ENCODE results near the gene SSPN.

DNA sequence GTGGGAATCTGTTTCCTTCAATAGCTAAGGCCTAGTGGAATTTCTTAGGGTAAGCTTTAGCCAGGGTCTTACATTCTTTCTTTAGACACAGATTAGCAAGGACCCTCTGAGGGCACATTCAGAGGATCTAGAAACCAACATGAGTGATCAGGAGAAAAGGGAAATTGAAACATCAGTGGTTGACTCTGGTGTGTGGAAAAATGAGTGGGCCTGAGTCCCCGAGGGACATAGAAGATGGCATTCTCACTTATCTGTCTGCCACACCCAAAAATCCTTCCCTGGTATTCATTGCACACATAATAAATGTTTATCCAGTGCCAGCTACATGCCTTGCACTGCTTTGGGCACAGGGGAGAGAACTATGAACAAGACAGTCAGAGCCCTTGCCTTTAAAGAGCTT, 82.9 kb downstream of the SSPN start:
- TF ChIP-seq, protein P1, sequence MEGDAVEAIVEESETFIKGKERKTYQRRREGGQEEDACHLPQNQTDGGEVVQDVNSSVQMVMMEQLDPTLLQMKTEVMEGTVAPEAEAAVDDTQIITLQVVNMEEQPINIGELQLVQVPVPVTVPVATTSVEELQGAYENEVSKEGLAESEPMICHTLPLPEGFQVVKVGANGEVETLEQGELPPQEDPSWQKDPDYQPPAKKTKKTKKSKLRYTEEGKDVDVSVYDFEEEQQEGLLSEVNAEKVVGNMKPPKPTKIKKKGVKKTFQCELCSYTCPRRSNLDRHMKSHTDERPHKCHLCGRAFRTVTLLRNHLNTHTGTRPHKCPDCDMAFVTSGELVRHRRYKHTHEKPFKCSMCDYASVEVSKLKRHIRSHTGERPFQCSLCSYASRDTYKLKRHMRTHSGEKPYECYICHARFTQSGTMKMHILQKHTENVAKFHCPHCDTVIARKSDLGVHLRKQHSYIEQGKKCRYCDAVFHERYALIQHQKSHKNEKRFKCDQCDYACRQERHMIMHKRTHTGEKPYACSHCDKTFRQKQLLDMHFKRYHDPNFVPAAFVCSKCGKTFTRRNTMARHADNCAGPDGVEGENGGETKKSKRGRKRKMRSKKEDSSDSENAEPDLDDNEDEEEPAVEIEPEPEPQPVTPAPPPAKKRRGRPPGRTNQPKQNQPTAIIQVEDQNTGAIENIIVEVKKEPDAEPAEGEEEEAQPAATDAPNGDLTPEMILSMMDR (conservative IDR thresholded peaks at IDR 0.05; ENCODE audit: low read depth, low read length): no peak
- TF ChIP-seq EZH2 (IDR thresholded peaks at IDR 0.05; ENCODE audit: low read length, unreplicated experiment): no peak
